Activated CD4-positive, alpha-beta T cell treated with anti-CD3 and anti-CD28 coated beads for 36 hours (primary cell): ENCODE results near the gene VPS54. TPM values are rescaled to one million over a fixed set of nuclear protein-coding genes. Genes with fewer than 3 reads are reported as not detected.

Experiments
- ATAC-seq: fragments of 200-7000 bp; cut with Tn5 transposase; one replicate; pipeline ENCODE4 v1.10.0; 2021; ENCODE audit warnings: mild to moderate bottlenecking, moderate library complexity
- CTCF ChIA-PET: fragments of 350-600 bp; sonication (Branson Sonifier 250); formaldehyde crosslinking; loops from one replicate; lab custom pipeline; 2021; ENCODE audit warnings: antibody characterized with exemption; lab: Charles Lee
- POLR2A ChIA-PET: fragments of 350-600 bp; sonication (Branson Sonifier 250); formaldehyde crosslinking; loops from one replicate; lab custom pipeline; 2021; ENCODE audit warnings: antibody characterized with exemption, inconsistent platforms; lab: Charles Lee
- DNase-seq: peaks from one replicate; pipeline ENCODE4 v3.0.0-alpha.2; 2020
- H3K27ac Mint-ChIP-seq: one replicate; pipeline ENCODE4 v1.8.0; 2021; ENCODE audit warnings: mixed read lengths
- H3K27me3 Mint-ChIP-seq: one replicate; pipeline ENCODE4 v1.8.0; 2021; ENCODE audit warnings: mixed read lengths
- H3K36me3 Mint-ChIP-seq: one replicate; pipeline ENCODE4 v1.8.0; 2021; ENCODE audit warnings: low read depth, mixed read lengths
- H3K4me1 Mint-ChIP-seq: one replicate; pipeline ENCODE4 v1.8.0; 2021; ENCODE audit warnings: mixed read lengths
- H3K4me3 Mint-ChIP-seq: one replicate; pipeline ENCODE4 v1.8.0; 2021; ENCODE audit warnings: mild to moderate bottlenecking, moderate library complexity, mixed read lengths
- H3K9me3 Mint-ChIP-seq: one replicate; pipeline ENCODE4 v1.8.0; 2021; ENCODE audit warnings: low read depth, mixed read lengths
- intact Hi-C, 2 experiments: fragments of 100-400 bp; cut with DNase I in 1 of 2; cut with micrococcal nuclease in 1 of 2; formaldehyde crosslinking; loops; one replicate each; pipeline versions ENCODE4 v1.14.2 to v1.15.1; 2022 to 2024; cut with DNase I, micrococcal nuclease
- total RNA-seq, 2 experiments: library from RNA; stranded (reverse); gene quantifications; one replicate each; pipeline ENCODE4 v1.2.3, GENCODE V29; 2021

Gene VPS54
- total RNA-seq, 2 experiments from 2014 or later, result 9.0 to 11.7 TPM

DNA sequence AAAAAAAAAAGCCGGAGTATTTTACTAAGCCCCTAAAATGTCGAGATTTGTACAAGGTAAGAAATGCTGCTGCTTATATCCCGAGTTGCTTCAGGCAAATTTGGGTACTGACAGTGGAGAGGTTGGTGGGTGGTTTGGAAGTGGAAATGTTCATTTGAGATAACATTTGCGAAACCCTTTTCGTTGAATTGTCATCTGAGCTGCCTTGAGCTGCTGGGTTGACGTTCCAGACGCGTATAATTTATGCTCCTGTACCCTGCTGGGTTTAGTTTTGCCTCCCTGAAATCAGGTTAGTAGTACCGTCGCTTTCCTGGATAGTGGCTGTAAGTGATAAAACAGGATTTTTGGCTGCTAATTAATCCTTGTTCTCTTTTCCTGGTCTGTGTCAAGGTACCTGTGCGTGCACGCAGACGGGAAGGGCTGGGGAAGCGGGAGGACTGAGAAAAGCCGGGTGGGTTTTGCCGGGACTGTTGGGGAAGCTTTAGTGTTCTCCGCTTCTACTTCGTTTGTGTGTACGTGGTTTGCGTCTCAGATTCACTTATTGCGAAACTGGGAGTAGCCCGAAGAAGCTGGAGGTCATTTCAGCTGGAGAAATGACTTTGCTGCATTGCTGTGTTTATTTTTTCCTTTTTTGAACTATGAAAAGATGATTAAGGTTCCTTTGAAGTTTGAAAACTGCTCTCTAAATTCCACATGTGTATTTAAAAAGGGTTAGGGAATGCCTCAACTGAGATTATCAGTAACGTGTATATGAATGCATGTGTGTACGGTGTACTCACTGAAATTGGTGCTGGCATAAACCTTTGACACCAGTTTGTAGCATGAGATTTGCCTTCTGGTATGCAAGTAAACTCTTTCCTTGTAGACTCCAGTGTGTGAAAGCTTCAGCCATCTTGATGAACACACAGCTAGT is 176.8 kb downstream of the VPS54 start:
- H3K4me3 Mint-ChIP-seq, result peak overlapping the region; percentile 92

More for the DNA sequence above, 176.8 kb downstream of the VPS54 start:
- DNase-seq (peak; percentile 30), ATAC-seq (no peak)
- Mint-ChIP-seq H3K36me3 (peaks cover 19% of the 10 kb centered on the region), H3K27ac (peak overlapping the region; percentile 98), H3K9me3 (peaks cover 2% of the 10 kb centered on the region), H3K27me3 (no peaks in the 10 kb centered on the region), H3K4me1 (peaks cover 44% of the 10 kb centered on the region)
- intact Hi-C loops, result loop anchor here (5.0 to 10.0 kb wide), 5 partner anchors 372 to 1645 kb away; partner anchors contain the start of genes ACTR2 (in 1 of the 2), B3GNT2 (in 1 of the 2), OTX1 (in 1 of the 2) and SPRED2 (in 1 of the 2)
- ChIA-PET CTCF (interaction anchor here (0.7 to 5.5 kb wide), 9 partner anchors 11 to 486 kb away, joined by 3 to 33 read pairs (median 4); no protein-coding TSS in a partner anchor), POLR2A (interaction anchor here (0.6 to 3.2 kb wide), 9 partner anchors 10 to 884 kb away, joined by 3 to 14 read pairs (median 5); partner anchors contain the start of genes MDH1 and WDPCP)

Other genes starting within 250 kb of the VPS54 start
- gene UGP2, start 177.5 kb downstream of the VPS54 start, total RNA-seq, result 100 to 1,000 TPM in 1 of 2 experiments, 10 to 100 TPM in 1; 98.4 to 144 TPM
- gene PELI1, start 125.0 kb upstream of the VPS54 start, total RNA-seq, result 10 to 100 TPM; 21.3 to 29.7 TPM